CD4-positive, alpha-beta T cell treated with Interleukin-2 at 100 ng/mL for 4 hours (primary cell): Measurements from ENCODE around the gene BIRC3.

Source experiments
- DNase-seq: peaks from one replicate; pipeline ENCODE4 v3.0.0-alpha.2; 2020; ENCODE audit warnings: low spot score

BIRC3 gene

DNA sequence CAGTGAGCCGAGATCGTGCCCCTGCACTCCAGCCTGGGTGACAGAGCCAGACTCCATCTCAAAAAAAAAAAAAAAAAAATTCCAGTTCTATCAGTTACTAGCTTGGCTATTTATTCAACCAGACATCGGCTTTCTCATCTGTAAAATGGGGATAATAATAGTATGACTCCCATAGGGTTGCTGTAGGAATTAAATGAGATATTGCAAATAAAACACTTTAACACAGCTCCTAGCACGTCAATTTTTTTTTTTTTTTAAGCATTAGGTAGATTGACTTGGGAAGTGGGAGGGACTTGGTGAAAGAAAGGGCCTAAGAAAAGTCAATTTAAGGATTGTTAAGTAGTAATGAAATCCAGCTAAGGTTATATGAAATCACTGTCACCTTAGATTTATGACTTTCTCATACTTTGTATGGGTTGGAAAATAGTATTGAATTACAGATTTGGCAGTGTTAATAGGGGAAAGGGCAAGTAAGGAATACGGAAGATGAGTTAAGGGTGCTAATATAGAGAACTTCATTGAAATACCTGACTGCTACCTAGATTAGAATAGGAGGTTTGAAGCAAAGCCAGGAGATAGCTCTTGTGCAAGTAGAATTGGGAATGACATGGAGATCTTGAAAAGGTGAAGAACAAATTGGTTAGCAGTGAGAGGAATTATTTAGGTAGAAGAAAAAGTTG is 58.6 kb downstream of the BIRC3 start:
- DNase-seq: no peak

DNA sequence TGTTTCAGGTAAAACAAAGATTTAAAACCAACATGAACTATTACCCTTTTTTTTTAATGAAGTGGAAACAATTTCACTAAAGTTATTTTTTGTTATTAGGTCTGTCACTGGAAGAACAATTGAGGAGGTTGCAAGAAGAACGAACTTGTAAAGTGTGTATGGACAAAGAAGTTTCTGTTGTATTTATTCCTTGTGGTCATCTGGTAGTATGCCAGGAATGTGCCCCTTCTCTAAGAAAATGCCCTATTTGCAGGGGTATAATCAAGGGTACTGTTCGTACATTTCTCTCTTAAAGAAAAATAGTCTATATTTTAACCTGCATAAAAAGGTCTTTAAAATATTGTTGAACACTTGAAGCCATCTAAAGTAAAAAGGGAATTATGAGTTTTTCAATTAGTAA is 60.6 kb downstream of the BIRC3 start:
- DNase-seq: no peak

DNA sequence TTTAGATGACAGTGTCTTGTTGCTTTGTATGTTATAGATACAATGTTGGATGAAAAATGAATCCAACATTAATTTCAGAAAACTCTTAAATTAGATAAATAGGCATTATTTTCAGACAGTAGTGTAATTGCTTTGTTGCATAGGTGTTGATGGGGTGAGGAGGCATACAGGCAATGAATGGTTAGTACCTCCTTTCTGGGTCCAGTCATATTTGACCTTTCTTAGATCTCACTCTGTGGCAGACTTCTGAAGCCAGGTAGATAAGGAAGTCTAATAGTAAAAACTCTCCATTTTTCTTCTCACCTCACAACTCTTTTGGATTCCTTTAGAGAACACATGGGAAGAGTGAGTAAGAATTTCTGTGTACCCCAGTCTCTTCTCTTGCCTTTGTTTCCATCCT is 61.5 kb downstream of the BIRC3 start:
- DNase-seq: no peak

DNA sequence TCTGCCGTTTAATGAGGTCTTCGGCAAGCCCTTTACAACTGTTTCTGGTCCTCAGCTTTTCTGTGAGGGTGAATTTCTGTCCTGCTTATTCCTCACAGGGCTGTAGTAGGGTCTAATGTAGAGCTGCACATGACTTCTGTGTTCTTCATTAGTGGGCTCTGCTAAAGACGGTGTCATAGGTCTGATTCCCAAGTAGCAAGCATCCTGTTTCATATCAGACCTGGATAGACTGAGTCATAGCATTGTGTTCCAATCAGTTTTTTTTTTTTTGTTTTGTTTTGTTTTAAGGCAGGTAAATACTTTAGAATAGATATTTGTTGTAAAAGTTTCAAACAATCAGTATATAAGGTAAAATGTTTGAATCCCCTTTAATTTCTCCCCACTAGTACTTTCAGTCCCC is 65.1 kb downstream of the BIRC3 start:
- no peak for DNase-seq

DNA sequence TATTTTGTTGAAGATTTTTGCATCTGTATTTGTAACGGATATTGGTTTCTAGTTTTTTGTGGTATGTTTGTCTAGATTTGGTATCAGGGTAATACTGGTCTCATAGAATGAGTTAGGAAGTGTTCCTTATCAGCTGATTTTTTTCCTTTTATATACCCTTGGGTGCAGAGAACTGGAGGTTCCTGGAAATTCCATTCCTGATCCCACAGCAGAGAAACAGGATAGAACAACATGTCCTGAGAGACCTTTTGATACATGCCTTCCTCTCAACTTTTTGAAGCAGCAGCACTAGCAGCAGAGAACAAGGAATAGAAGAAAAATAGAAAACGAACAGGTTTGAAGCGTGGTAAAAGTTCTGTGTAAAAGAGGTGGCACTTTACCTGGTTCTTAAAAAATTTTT is 66.6 kb downstream of the BIRC3 start:
- no peak for DNase-seq

DNA sequence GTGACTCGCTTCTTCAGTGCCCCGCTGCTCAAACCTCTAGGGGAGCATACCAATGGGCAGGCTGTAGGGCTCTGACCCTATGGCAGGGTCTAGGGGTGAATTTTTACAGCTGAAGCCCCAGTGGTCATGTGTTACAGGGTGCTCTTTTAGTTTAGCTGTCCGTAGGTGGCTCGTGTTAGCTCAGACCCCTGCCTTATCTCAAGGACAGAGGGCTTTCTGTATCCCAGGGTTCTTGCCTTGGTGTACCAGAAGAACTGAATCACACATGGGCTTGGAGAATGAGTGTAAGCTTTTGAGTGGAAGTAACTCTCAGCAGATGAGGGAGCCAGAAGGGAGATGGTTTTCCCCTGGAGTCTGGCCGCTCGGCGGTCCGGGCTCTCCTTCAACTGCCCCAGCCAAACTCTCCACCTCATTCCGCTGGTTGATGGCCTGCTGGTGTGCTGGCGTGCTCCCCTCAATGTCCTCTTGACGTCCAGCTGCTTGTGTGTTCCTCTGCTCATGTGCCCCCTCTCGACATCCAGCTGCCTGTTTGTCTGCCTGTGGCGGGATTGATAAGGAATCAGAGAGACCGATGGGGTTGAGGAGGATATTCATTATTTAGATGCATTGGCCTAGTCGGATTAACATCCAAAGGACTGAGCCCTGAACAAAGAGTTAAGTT is 67.3 kb downstream of the BIRC3 start:
- no peak for DNase-seq

DNA sequence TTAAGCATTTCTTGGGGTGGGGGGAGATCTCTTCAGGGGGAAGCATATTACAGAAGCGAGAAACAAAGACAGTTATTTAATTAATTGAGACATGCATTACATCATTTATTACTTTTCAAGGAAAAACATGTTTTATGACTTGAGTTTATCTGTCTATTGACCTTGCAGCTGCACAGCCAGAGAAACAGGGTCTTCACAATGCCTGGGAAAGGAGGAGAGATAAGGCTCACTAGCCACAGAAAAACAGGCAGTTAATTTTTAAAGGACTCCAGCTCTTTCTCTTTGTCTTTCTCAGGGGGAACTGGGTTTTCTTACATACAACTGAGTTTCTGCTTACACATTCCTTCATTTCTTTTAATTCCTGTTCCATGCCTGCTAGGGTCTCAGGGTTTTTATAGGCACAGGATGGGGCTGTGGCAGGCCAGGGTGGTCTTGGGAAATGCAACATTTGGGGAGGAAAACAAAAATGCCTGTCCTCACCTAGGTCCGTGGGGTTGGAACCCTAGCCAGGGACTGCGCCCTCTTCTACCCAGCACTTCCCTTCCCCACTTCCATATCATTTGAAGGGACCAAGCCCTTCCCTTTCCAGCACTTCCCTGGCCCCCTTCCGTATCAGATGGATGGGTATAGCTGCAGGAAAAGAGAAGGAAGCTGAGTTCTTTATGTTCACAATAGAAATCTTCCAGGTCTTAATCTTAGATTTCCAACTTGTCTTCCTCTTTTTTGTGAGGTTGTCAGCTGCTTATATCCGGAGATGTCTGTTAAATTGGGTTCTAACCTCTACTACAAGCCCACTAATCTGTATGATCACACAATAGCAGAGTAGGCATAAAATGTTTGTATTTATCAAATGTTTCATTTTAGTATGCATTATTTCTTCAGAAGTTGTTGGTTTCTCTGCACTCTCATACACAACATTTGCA is 68.1 kb downstream of the BIRC3 start:
- no peak for DNase-seq

DNA sequence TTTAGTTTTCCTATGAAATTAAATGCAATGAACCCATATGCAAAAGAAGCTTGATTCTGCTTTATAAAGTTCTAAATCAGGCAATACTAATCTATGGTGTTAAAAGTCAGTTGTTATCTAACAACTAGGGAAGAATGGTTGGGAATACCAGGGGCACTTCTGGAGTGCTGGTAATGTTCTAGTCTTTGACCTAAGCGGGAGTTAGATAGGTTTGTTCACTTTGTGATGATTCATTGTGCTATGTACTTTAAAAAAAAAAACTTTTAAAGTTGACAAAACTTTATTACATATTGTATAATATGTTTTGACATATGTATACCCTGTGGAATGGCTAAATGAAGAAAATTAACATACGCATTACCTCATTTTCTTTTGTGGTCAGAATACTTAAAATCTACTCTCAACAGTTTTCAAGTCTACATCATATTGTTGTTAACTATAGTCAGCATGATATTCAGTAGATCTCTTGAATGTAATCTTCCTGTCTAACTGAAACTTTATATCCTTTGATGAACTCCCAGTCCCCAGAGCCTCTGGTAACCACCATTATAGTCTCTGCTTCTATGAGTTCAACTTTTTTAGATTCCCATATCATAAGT is 69.0 kb downstream of the BIRC3 start:
- no peak for DNase-seq

DNA sequence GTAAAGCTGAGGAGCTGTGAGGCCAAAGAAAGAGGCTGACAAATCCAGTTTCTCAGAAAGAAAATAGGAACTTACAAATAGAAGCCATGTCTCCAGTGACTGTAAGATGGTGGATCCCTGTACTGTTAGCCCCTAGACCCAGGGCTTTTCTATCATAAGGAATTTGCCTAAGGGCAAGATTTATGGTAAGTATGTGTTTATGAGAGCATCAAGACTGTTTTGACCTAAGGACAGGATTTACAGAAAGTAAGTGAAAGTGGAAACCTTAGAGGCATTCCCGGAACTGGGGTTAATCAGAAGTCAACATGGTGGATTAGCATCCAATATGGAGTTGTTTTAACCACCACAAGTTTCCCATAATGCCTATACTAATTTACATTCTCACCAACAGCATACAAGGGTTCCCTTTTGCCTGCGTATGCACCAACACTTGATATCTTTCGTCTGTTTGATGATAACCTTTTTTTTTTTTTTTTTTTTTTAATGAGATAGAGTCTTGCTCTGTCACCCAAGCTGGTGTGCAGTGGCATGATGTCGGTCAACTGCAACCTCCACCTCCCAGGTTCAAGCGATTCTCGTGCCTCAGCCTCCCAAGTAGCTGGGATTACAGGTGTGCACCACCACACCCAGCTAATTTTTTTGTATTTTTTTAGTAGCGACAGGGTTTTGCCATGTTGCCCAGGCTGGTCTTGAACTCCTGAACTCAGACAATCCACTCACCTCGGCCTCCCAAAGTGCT is 69.9 kb downstream of the BIRC3 start:
- DNase-seq: no peak
